OCI-LY7 (cell line): ENCODE measurements around the gene REEP3. TPM values are rescaled to one million over a fixed set of nuclear protein-coding genes. Genes with fewer than 3 reads are reported as not detected.

Experiments
- BruUV-seq: library from RNA; stranded (reverse); fragments of 400-500 nt; replicated peaks from 2 replicates; lab custom pipeline; 2021; lab: Mats Ljungman, UMichigan
- CTCF ChIA-PET: fragments of 300-600 bp; sonication (Branson Sonifier 250); formaldehyde crosslinking; loops from one replicate; lab custom pipeline; 2022; ENCODE audit warnings: antibody characterized with exemption; ENCODE audit not compliant: unreplicated experiment; lab: Charles Lee
- POLR2A ChIA-PET: fragments of 300-600 bp; sonication (Branson Sonifier 250); formaldehyde crosslinking; loops from one replicate; lab custom pipeline; 2022; ENCODE audit warnings: antibody characterized with exemption; lab: Charles Lee
- DNase-seq: peaks from one replicate; pipeline ENCODE4 v3.0.0-alpha.2; 2015; ENCODE audit warnings: low spot score
- H2AFZ ChIP-seq: fragments of 200-600 bp; sonication (generic), shearing (Covaris generic); 2 replicates; pipeline ENCODE4 v1.6.1; 2014; ENCODE audit warnings: mild to moderate bottlenecking, antibody characterized with exemption, low read length, moderate library complexity
- H3K27ac ChIP-seq: fragments of 200-600 bp; sonication (generic); 2 replicates; pipeline ENCODE4 v1.5.1; 2014; ENCODE audit warnings: mixed run types, low read depth, mild to moderate bottlenecking, moderate library complexity, low read length, inconsistent platforms; ENCODE audit not compliant: poor library complexity, severe bottlenecking
- H3K36me3 ChIP-seq: fragments of 200-600 bp; sonication (generic); 2 replicates; pipeline ENCODE4 v1.6.1; 2014; ENCODE audit warnings: mild to moderate bottlenecking, antibody characterized with exemption, low read length, moderate library complexity, mixed read lengths; ENCODE audit not compliant: insufficient read depth
- H3K4me1 ChIP-seq: fragments of 200-600 bp; sonication (generic); 2 replicates; pipeline ENCODE4 v1.5.1; 2014; ENCODE audit warnings: mild to moderate bottlenecking, low read length; ENCODE audit not compliant: insufficient read depth, poor library complexity, severe bottlenecking
- H3K4me2 ChIP-seq: fragments of 200-600 bp; sonication (generic); 2 replicates; pipeline ENCODE4 v1.6.1; 2014; ENCODE audit warnings: mild to moderate bottlenecking, low read length
- H3K4me3 ChIP-seq: fragments of 200-600 bp; sonication (generic); 2 replicates; pipeline ENCODE4 v1.5.1; 2014; ENCODE audit warnings: mild to moderate bottlenecking, low read depth, low read length; ENCODE audit not compliant: poor library complexity, severe bottlenecking
- H3K79me2 ChIP-seq: fragments of 200-600 bp; sonication (generic); 2 replicates; pipeline ENCODE4 v1.6.1; 2016; ENCODE audit warnings: low read depth, mild to moderate bottlenecking, low read length, moderate library complexity, mixed read lengths; ENCODE audit not compliant: insufficient read depth
- H3K9me2 ChIP-seq: fragments of 200-600 bp; sonication (generic); 2 replicates; pipeline ENCODE4 v1.6.1; 2016; ENCODE audit warnings: mild to moderate bottlenecking, low read length, mixed read lengths; ENCODE audit not compliant: insufficient read depth
- H3K9me3 ChIP-seq: fragments of 200-600 bp; sonication (generic); 2 replicates; pipeline ENCODE4 v1.6.1; 2014; ENCODE audit warnings: mild to moderate bottlenecking, mixed run types, low read length, mixed read lengths
- H4K20me1 ChIP-seq: fragments of 200-600 bp; sonication (generic); 2 replicates; pipeline ENCODE4 v1.6.1; 2014; ENCODE audit warnings: mild to moderate bottlenecking, antibody characterized with exemption, low read length, moderate library complexity, mixed read lengths; ENCODE audit not compliant: insufficient read depth
- EZH2phosphoT487 ChIP-seq: fragments of 200-600 bp; sonication (generic); IDR thresholded peaks from 2 replicates; pipeline ENCODE4 v1.6.1; 2018; ENCODE audit warnings: low read depth, borderline replicate concordance, mild to moderate bottlenecking, mixed run types, antibody characterized with exemption, low read length, moderate library complexity, mixed read lengths
- intact Hi-C: fragments of 100-400 bp; cut with micrococcal nuclease; formaldehyde crosslinking; loops from one replicate; pipeline ENCODE4 v1.10.0; 2022; ENCODE audit not compliant: unreplicated experiment
- total RNA-seq, 2 experiments: library from RNA; depleted of rRNA in 1 of 2; stranded (reverse); fragments of >200 nt in 1 of 2; shearing (Covaris generic) in 1 of 2; gene quantifications; 2 replicates each; pipeline ENCODE4 v1.2.3, GENCODE V29; 2014 to 2022
- TF ChIP-seq, protein P1 (sequence below): fragments of 200-600 bp; sonication (generic); conservative IDR thresholded peaks from 2 replicates; pipeline ENCODE4 v1.5.1; 2014; ENCODE audit warnings: mild to moderate bottlenecking, antibody characterized with exemption, low read length, moderate library complexity, mixed read lengths

Gene REEP3
- total RNA-seq, 2 experiments from 2014 or later = 3.6 to 11.0 TPM

DNA sequence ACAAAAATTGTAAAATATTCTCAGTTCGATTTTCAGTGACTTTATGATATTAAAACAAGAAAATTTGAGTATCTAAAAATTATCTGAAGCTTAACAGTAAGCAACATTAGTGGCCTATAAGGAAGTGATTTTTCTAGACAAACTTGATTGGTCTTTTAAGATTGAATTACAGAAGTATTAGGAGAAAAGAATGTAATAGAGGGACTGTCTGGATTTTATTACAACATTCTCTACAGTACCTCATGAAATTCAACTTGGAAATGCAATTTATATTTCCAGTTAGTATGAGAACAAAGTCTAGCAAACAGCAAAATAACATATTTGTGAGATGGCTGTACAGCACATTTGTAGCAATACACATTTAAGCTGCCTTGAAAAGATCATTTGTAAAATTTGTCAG is 18.8 kb downstream of the REEP3 start:
- intact Hi-C loops = no loop called here
- no peaks in the 10 kb centered on the region for H3K9me2 ChIP-seq
- BruUV-seq = no TSS peak

DNA sequence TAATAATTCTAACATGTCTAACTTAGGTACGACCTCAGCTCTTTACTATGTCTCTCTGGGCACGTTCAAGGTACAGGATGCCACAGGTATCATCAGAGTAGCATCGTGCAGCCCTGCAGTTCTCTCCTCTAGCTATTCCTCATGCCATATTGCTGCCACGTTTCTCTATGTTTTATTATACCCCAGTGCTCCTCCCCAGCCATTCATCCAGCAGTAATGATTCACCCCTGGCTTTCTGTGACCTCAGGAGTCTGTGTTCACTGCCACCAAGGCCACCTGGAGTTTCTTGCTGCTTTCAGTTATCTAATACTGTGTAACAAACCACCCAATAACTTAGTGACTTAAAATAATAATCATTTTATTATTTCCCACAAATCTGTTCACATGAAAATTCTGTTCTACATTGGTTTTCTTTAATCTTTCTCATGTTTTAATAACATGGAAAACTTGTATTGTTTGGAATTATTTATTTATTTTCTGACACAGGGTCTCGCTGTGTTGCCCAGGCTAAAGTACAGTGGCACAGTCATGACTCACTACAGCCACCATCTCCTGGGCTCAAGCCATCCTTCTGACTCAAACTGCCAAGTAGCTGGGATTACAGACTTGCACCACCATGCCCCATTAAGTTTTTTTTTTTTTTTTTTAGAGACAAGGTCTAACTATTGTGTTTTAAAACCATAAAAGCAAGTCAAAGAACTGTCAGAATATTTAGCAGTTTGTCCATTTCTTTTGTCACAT is 21.8 kb downstream of the REEP3 start:
- Histone ChIP-seq H3K36me3 (no peaks in the 10 kb centered on the region), H3K4me1 (no peaks in the 10 kb centered on the region), H3K27ac (no peak overlapping the region), H3K9me3 (no peaks in the 10 kb centered on the region), H3K79me2 (no peaks in the 10 kb centered on the region), H3K4me2 (no peak overlapping the region), H3K4me3 (no peak overlapping the region), H3K9me2 (no peaks in the 10 kb centered on the region), H2AFZ (no peak overlapping the region), H4K20me1 (peaks cover 5% of the 10 kb centered on the region; the same call in 1 of the 2 replicates)
- TF ChIP-seq EZH2phosphoT487 = no peak
- TF ChIP-seq, protein P1, sequence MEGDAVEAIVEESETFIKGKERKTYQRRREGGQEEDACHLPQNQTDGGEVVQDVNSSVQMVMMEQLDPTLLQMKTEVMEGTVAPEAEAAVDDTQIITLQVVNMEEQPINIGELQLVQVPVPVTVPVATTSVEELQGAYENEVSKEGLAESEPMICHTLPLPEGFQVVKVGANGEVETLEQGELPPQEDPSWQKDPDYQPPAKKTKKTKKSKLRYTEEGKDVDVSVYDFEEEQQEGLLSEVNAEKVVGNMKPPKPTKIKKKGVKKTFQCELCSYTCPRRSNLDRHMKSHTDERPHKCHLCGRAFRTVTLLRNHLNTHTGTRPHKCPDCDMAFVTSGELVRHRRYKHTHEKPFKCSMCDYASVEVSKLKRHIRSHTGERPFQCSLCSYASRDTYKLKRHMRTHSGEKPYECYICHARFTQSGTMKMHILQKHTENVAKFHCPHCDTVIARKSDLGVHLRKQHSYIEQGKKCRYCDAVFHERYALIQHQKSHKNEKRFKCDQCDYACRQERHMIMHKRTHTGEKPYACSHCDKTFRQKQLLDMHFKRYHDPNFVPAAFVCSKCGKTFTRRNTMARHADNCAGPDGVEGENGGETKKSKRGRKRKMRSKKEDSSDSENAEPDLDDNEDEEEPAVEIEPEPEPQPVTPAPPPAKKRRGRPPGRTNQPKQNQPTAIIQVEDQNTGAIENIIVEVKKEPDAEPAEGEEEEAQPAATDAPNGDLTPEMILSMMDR = no peak
- POLR2A ChIA-PET = interaction anchor here (0.7 to 0.9 kb wide), 3 partner anchors 13 to 90 kb away, joined by 3 to 9 read pairs (median 4); no protein-coding TSS in a partner anchor
- intact Hi-C loops = no loop called here
- no TSS peak for BruUV-seq
- CTCF ChIA-PET = no interaction called here
- DNase-seq = no peak

More for the DNA sequence above, 18.8 kb downstream of the REEP3 start:
- peaks cover 5% of the 10 kb centered on the region; the same call in 1 of the 2 replicates for H4K20me1 ChIP-seq
- ChIA-PET CTCF (no interaction called here), POLR2A (interaction anchor here (0.6 to 1.3 kb wide), 5 partner anchors 10 to 927 kb away, joined by 3 to 5 read pairs (median 3); no protein-coding TSS in a partner anchor)
- TF ChIP-seq, protein P1 = no peak
- no peak for TF ChIP-seq EZH2phosphoT487
- H3K4me1 ChIP-seq = no peaks in the 10 kb centered on the region
- H3K4me3 ChIP-seq = no peak overlapping the region
- no peaks in the 10 kb centered on the region for H3K36me3 ChIP-seq
- DNase-seq = no peak
- H3K79me2 ChIP-seq = no peaks in the 10 kb centered on the region
- H2AFZ ChIP-seq = no peak overlapping the region
- no peak overlapping the region for H3K27ac ChIP-seq
- H3K9me3 ChIP-seq = no peaks in the 10 kb centered on the region
- H3K4me2 ChIP-seq = no peak overlapping the region

DNA sequence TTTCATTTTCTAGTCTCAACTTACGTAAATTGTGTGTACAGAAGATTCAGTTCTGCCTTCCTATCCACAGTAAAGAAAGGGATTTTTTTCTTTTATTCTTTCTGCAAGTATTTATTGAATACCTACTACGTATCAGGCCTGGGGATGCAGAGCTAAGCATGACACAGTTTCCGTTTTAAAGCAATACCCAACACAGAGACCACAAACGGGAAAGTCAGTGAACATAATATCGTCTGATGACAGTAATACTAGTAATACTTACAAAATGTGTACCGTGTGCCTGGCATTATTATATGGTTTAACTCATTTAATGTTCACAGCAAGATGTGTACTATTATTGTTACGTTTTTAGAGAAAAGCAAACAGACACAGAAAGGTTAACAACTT is 22.4 kb downstream of the REEP3 start:
- Histone ChIP-seq H3K27ac (no peak overlapping the region), H3K36me3 (no peaks in the 10 kb centered on the region), H4K20me1 (peaks cover 5% of the 10 kb centered on the region; the same call in 1 of the 2 replicates), H3K4me3 (no peak overlapping the region), H3K4me1 (no peaks in the 10 kb centered on the region), H3K9me2 (no peaks in the 10 kb centered on the region), H3K4me2 (no peak overlapping the region), H3K79me2 (no peaks in the 10 kb centered on the region), H3K9me3 (no peaks in the 10 kb centered on the region), H2AFZ (no peak overlapping the region)
- TF ChIP-seq, protein P1 = no peak
- no peak for TF ChIP-seq EZH2phosphoT487
- ChIA-PET CTCF (no interaction called here), POLR2A (interaction anchor here (0.7 kb wide), 1 partner anchor 91 kb away, joined by 3 read pairs; no protein-coding TSS in a partner anchor)
- DNase-seq = no peak
- intact Hi-C loops = no loop called here
- BruUV-seq = no TSS peak
